ENCODE results near the gene DCP2. TPM values are rescaled to one million over a fixed set of nuclear protein-coding genes. Genes with fewer than 3 reads are reported as not detected.

DCP2 gene
- total RNA-seq, 1 experiment from 2014 or later = 176 TPM

DNA sequence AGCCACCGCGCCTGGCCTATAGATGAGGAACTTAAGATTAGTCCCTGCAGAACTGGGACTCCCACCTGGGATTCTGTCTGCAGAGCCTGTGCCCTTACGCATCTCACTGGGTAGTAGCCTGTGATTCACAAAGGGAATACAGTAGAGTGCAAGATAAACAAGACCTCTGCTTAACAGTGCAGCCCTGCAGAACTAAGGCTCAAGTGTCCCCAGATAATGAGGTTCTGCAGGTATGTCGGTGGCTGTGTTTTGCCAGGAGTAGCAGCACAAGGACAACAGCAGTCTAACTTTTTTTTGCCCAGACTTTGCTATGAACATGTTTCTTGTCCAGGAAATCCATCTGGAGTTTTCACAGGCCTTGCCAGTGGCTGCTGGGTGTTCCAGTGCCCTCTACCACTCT, 59.7 kb downstream of the DCP2 start:
- H3K4me2 ChIP-seq (ENCODE audit: insufficient read depth, insufficient read length, low read length) = no peak overlapping the region
- no peak overlapping the region for H2BK120ac ChIP-seq (ENCODE audit: low read depth, low read length, poor library complexity, severe bottlenecking)
- H3K18ac ChIP-seq (ENCODE audit: insufficient read length, low read depth, low read length) = no peak overlapping the region
- no peak overlapping the region for H4K91ac ChIP-seq (ENCODE audit: insufficient read length, low read depth, low read length)
- no peaks in the 10 kb centered on the region for H3K9me3 ChIP-seq (ENCODE audit: control insufficient read depth, low read depth, low read length)
- no peak overlapping the region for H3K56ac ChIP-seq (ENCODE audit: insufficient read length, low read depth, low read length)
- no peaks in the 10 kb centered on the region for H3K27me3 ChIP-seq (ENCODE audit: insufficient read depth, low read length)
- H3K36me3 Mint-ChIP-seq (ENCODE audit: insufficient read depth in 1 of 3, low read depth in 3 of 3) = peaks cover 0 to 3% (median 0%) of the 10 kb centered on the region in 3 experiments; a peak in 1 of 7 replicates
- no peak for TF ChIP-seq CTCF (conservative IDR thresholded peaks at IDR 0.05)
- H3K4ac ChIP-seq (ENCODE audit: low read depth, low read length) = no peak overlapping the region
- no peak overlapping the region; a peak in 1 of 5 replicates for H3K4me3 Mint-ChIP-seq
- H3T11ph ChIP-seq (ENCODE audit: low read length) = no peak overlapping the region
- no peaks in the 10 kb centered on the region for H3K23me2 ChIP-seq (ENCODE audit: insufficient read length, low read depth, low read length, poor library complexity, severe bottlenecking)
- no CpG with 5 or more reads among the region's 4 CpGs for WGBS (ENCODE audit: extremely low coverage, insufficient read length, low lambda C conversion rate)
- no peaks in the 10 kb centered on the region for H4K20me1 ChIP-seq (ENCODE audit: control insufficient read depth, insufficient read depth, insufficient read length)
- H4K8ac ChIP-seq (replicated peaks; ENCODE audit: insufficient read length, low read depth, low read length) = no peak overlapping the region
- no peak overlapping the region for H4K5ac ChIP-seq (ENCODE audit: insufficient read length, low read depth, low read length)
- DNase-seq = no peak
- no peaks in the 10 kb centered on the region; the same call in 1 of the 2 replicates for H3K27me3 Mint-ChIP-seq (ENCODE audit: low read depth)
- no peak overlapping the region for H2BK5ac ChIP-seq (ENCODE audit: insufficient read length, low read length)
- H3K9ac ChIP-seq (ENCODE audit: extremely low read depth, insufficient read length, low read length) = no peak overlapping the region
- H3K23ac ChIP-seq (ENCODE audit: insufficient read length, low read depth, low read length) = no peak overlapping the region
- H3K4me1 Mint-ChIP-seq = peaks cover 36 to 37% of the 10 kb centered on the region in 2 experiments
- no peak overlapping the region for H2BK20ac ChIP-seq (ENCODE audit: low read depth, low read length, poor library complexity, severe bottlenecking)
- peak overlapping the region in 2 of 3 experiments; percentile 11 to 54; a peak in 2 of 7 replicates for H3K27ac Mint-ChIP-seq
- H2AK5ac ChIP-seq (ENCODE audit: insufficient read length, low read length) = no peak overlapping the region
- H3K79me2 ChIP-seq (ENCODE audit: insufficient read depth, low read length) = no peaks in the 10 kb centered on the region
- H3K27ac ChIP-seq (ENCODE audit: insufficient read length, low read depth, low read length) = no peak overlapping the region
- no peak overlapping the region for H2BK12ac ChIP-seq (ENCODE audit: insufficient read length, low read depth, low read length)
- H2BK15ac ChIP-seq (ENCODE audit: low read depth, low read length) = no peak overlapping the region
- no peak overlapping the region for H3K14ac ChIP-seq (ENCODE audit: insufficient read depth, low read length)
- H3K9me3 Mint-ChIP-seq = no peaks in the 10 kb centered on the region
- no peak overlapping the region for H2AFZ ChIP-seq (ENCODE audit: low read length)
- peaks cover 4% of the 10 kb centered on the region; the same call in 1 of the 2 replicates for H3K4me1 ChIP-seq (ENCODE audit: insufficient read depth, low read length)
- H3K79me1 ChIP-seq (ENCODE audit: insufficient read depth, low read depth, low read length, poor library complexity, severe bottlenecking) = no peaks in the 10 kb centered on the region

Measured in H9 (cell line).